Hepatocyte (in vitro differentiated cells): Measurements from ENCODE around the gene FAM20B. TPM values are rescaled to one million over a fixed set of nuclear protein-coding genes. Genes with fewer than 3 reads are reported as not detected.
"Not testable (repeated sequence)": the region's sequence is repeated elsewhere in the genome, so short reads cannot be mapped to it uniquely, and the experiment has no call there.

Source experiments
- DNase-seq: peaks from one replicate; pipeline ENCODE4 v3.0.0-alpha.2; 2016; ENCODE audit warnings: low spot score
- H2AFZ ChIP-seq: fragments of 200-600 bp; sonication (generic); 2 replicates; pipeline ENCODE4 v1.6.0; 2016; ENCODE audit warnings: antibody characterized with exemption, mild to moderate bottlenecking
- H3K27ac ChIP-seq: fragments of 200-600 bp; sonication (generic); 2 replicates; pipeline ENCODE4 v1.5.1; 2016; ENCODE audit warnings: mild to moderate bottlenecking
- H3K27me3 ChIP-seq: fragments of 200-600 bp; sonication (generic); 2 replicates; pipeline ENCODE4 v1.6.1; 2016
- H3K36me3 ChIP-seq: fragments of 200-600 bp; sonication (generic); replicated peaks from 2 replicates; pipeline ENCODE4 v1.5.1; 2016; ENCODE audit warnings: low read depth; ENCODE audit not compliant: insufficient read depth
- H3K4me1 ChIP-seq: fragments of 200-600 bp; sonication (generic); 2 replicates; pipeline ENCODE4 v1.5.1; 2016; ENCODE audit warnings: mild to moderate bottlenecking, moderate library complexity; ENCODE audit not compliant: insufficient read depth
- H3K4me2 ChIP-seq: fragments of 200-600 bp; sonication (generic); 2 replicates; pipeline ENCODE4 v1.6.0; 2016
- H3K4me3 ChIP-seq: fragments of 200-600 bp; sonication (generic); 2 replicates; pipeline ENCODE4 v1.5.1; 2016; ENCODE audit warnings: mild to moderate bottlenecking
- H3K79me2 ChIP-seq: fragments of 200-600 bp; sonication (generic); 2 replicates; pipeline ENCODE4 v1.6.0; 2017; ENCODE audit warnings: mild to moderate bottlenecking
- H3K9me2 ChIP-seq: fragments of 200-600 bp; sonication (generic); replicated peaks from 2 replicates; pipeline ENCODE4 v1.6.0; 2017; ENCODE audit warnings: mild to moderate bottlenecking; ENCODE audit not compliant: insufficient read depth
- H3K9me3 ChIP-seq: fragments of 200-600 bp; sonication (generic); 2 replicates; pipeline ENCODE4 v1.5.1; 2016; ENCODE audit warnings: low read depth, mild to moderate bottlenecking
- H4K20me1 ChIP-seq: fragments of 200-600 bp; sonication (generic); 2 replicates; pipeline ENCODE4 v1.6.0; 2016; ENCODE audit warnings: mild to moderate bottlenecking; ENCODE audit not compliant: insufficient read depth, poor library complexity, severe bottlenecking
- EZH2 ChIP-seq: fragments of 200-600 bp; sonication (generic); IDR thresholded peaks from 2 replicates; pipeline ENCODE4 v1.6.1; 2016; ENCODE audit warnings: antibody characterized with exemption, mild to moderate bottlenecking, borderline replicate concordance
- EZH2phosphoT487 ChIP-seq: fragments of 200-600 bp; sonication (generic); IDR thresholded peaks from one replicate; pipeline ENCODE4 v1.6.1; 2018; ENCODE audit warnings: antibody characterized with exemption, mild to moderate bottlenecking, low read depth, moderate library complexity; ENCODE audit not compliant: unreplicated experiment, severe bottlenecking
- WGBS: methylation state at CpG from one replicate; pipeline ENCODE4 v1.1.6; 2016; ENCODE audit warnings: low lambda C conversion rate; ENCODE audit errors: missing lambda C conversion rate; 5-methylcytosine and 5-hydroxymethylcytosine counted together
- polyA plus RNA-seq: library from polyadenylated mRNA; unstranded; fragments of >200 nt; fragmentation: Nextera tagmentation; extraction: Ambion mirVana; gene quantifications from 2 replicates; pipeline ENCODE4 v1.2.1, GENCODE V29; 2016
- total RNA-seq: library from RNA; depleted of rRNA; stranded (reverse); fragments of >200 nt; gene quantifications from 2 replicates; pipeline ENCODE4 v1.2.3, GENCODE V29; 2014
- TF ChIP-seq, protein P1 (sequence below): fragments of 200-600 bp; sonication (generic); IDR thresholded peaks from 2 replicates; pipeline ENCODE4 v1.5.1; 2016; ENCODE audit warnings: antibody characterized with exemption, mild to moderate bottlenecking; ENCODE audit not compliant: poor library complexity

FAM20B gene
- total and polyA plus RNA-seq, 2 experiments from 2014 or later, result 9.2 to 37.6 TPM

DNA sequence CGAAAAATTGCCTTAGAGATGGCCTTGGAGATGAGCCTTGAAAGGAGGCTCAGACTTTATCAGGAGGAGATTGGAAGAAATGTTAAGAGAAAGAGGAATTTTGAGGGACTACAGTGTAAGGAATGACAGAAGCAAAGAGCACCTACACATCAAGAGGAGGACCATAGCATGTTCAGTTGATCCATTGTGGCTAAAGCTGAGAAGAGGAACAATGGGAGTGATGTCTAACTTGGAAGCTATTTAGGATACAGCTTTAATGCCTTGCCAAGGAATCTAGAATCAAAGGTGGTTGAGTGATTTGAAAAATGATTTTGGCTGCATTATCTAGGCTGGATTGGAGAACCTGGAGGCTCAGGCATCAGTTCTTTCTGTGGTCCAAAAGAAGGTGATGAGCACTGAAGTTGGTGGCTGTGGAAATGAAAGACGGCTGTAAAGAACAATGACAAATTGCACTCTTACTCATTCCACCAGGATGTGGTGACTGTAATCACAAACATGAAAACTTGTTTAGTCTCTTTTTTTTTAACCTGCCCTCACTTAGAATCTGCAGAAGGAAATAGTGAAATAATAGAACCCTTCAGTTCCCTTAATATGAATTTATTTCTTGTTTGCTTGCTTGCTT, 11.3 kb downstream of the FAM20B start:
- DNase-seq, result no peak
- Histone ChIP-seq H3K36me3 (no peaks in the 10 kb centered on the region), H4K20me1 (no peaks in the 10 kb centered on the region), H3K27ac (no peak overlapping the region), H3K27me3 (no peaks in the 10 kb centered on the region), H3K4me3 (no peak overlapping the region), H3K9me3 (no peaks in the 10 kb centered on the region), H2AFZ (no peak overlapping the region), H3K79me2 (peaks cover 81% of the 10 kb centered on the region), H3K4me2 (no peak overlapping the region), H3K9me2 (no peaks in the 10 kb centered on the region), H3K4me1 (peaks cover 5% of the 10 kb centered on the region)
- WGBS, result 90% methylated on average over 2 of the region's 2 CpGs
- TF ChIP-seq, protein P1, sequence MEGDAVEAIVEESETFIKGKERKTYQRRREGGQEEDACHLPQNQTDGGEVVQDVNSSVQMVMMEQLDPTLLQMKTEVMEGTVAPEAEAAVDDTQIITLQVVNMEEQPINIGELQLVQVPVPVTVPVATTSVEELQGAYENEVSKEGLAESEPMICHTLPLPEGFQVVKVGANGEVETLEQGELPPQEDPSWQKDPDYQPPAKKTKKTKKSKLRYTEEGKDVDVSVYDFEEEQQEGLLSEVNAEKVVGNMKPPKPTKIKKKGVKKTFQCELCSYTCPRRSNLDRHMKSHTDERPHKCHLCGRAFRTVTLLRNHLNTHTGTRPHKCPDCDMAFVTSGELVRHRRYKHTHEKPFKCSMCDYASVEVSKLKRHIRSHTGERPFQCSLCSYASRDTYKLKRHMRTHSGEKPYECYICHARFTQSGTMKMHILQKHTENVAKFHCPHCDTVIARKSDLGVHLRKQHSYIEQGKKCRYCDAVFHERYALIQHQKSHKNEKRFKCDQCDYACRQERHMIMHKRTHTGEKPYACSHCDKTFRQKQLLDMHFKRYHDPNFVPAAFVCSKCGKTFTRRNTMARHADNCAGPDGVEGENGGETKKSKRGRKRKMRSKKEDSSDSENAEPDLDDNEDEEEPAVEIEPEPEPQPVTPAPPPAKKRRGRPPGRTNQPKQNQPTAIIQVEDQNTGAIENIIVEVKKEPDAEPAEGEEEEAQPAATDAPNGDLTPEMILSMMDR, result no peak
- TF ChIP-seq EZH2phosphoT487 (no peak), EZH2 (no peak)

DNA sequence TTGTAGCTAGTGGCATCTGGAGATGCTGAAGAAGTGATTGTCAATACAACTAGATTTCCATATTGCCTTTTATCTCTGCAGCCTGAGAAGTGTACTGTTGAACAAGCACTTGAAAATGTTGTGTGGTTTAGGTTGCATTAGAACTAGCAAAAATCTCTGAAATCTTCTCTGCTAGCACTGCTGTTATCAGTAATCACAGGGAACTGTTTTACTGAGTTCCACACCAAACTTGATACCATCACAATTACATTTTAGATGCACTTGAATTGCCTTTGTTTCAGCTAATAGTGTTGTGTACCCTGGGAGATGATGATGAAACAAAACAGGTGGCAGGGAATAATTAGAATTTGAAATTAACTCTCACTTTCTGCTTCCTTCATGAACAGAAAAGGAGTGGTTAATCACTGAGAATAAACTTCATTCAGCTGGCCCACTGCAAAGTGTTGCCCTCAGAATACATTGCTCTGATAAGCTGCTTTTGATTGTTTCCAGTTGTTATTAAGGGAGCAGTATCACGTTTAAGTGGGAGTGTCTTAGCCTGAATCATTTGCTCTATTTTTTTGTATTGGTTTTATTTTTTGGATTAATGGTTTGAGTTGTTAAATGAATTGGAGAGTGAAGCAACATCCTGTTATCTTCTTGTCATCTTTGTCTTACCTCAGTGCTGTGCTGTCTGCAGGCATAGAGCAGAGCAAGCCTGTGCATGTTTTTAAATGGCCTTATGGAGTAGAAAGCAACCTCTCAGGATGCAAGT, 13.0 kb downstream of the FAM20B start:
- no peak overlapping the region for H3K4me3 ChIP-seq
- H3K27ac ChIP-seq, result no peak overlapping the region
- H3K4me1 ChIP-seq, result peaks cover 5% of the 10 kb centered on the region
- no peaks in the 10 kb centered on the region for H3K27me3 ChIP-seq
- no peak overlapping the region for H3K4me2 ChIP-seq
- DNase-seq, result no peak
- H3K9me2 ChIP-seq, result no peaks in the 10 kb centered on the region
- WGBS, result 31% methylated on average over 1 of the region's 1 CpG
- no peaks in the 10 kb centered on the region for H4K20me1 ChIP-seq
- no peak for TF ChIP-seq EZH2phosphoT487
- TF ChIP-seq EZH2, result no peak
- TF ChIP-seq, protein P1, result no peak
- H3K79me2 ChIP-seq, result peaks cover 80% of the 10 kb centered on the region
- H3K36me3 ChIP-seq, result no peaks in the 10 kb centered on the region
- no peaks in the 10 kb centered on the region for H3K9me3 ChIP-seq
- H2AFZ ChIP-seq, result no peak overlapping the region

DNA sequence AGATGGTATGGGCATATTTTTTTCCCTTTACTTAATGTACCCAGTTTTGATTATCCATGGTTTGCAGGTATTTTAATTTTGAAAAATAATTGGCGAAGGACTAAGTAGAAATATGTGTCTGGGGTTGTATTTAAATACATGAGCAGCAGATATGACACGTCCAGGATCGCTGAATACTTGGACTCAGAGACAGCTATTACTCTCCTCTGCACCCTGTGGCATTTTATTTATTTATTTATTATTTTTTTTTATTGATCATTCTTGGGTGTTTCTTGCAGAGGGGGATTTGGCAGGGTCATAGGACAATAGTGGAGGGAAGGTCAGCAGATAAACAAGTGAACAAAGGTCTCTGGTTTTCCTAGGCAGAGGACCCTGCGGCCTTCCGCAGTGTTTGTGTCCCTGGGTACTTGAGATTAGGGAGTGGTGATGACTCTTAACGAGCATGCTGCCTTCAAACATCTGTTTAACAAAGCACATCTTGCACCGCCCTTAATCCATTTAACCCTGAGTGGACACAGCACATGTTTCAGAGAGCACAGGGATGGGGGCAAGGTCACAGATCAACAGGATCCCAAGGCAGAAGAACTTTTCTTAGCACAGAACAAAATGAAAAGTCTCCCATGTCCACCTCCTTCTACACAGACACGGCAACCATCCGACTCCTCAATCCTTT, 13.9 kb downstream of the FAM20B start:
- not testable (repeated sequence) for H3K36me3 ChIP-seq, H3K9me3 ChIP-seq, H3K4me3 ChIP-seq, H3K4me1 ChIP-seq, H3K4me2 ChIP-seq, DNase-seq, H4K20me1 ChIP-seq, H2AFZ ChIP-seq, H3K27me3 ChIP-seq, H3K9me2 ChIP-seq, H3K27ac ChIP-seq
- peaks cover 80% of the 10 kb centered on the region for H3K79me2 ChIP-seq
- WGBS, result 79% methylated on average over 6 of the region's 9 CpGs

DNA sequence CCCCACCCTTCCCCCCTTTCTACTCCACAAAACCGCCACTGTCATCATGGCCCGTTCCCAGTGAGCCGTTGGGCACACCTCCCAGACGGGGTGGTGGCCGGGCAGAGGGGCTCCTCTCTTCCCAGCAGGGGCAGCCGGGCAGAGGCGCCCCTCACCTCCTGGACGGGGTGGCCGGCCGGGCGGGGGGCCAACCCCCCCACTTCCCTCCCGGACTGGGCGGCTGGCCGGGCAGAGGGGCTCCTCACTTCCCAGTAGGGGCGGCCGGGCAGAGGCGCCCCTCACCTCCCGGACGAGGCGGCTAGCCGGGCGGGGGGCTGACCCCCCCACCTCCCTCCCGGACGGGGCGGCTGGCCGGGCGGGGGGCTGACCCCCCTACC, 14.5 kb downstream of the FAM20B start:
- H3K4me1 ChIP-seq, H3K27ac ChIP-seq, DNase-seq, H2AFZ ChIP-seq, H3K9me2 ChIP-seq, H3K27me3 ChIP-seq, H3K4me2 ChIP-seq, H4K20me1 ChIP-seq, H3K9me3 ChIP-seq, H3K4me3 ChIP-seq, H3K36me3 ChIP-seq: not testable (repeated sequence)
- H3K79me2 ChIP-seq, result peaks cover 80% of the 10 kb centered on the region
- WGBS, result 86% methylated on average over 7 of the region's 27 CpGs
